22Rv1 (cell line): Measurements from ENCODE around the gene CNTNAP2.

ENCODE experiments used
- ZFX ChIP-seq: fragments of 450-650 bp; IDR thresholded peaks from 2 replicates; pipeline ENCODE4 v1.6.1; 2017; ENCODE audit warnings: antibody characterized with exemption, borderline replicate concordance
- TF ChIP-seq, protein P1 (sequence below): fragments of 450-650 bp; IDR thresholded peaks from 2 replicates; pipeline ENCODE4 v1.5.1; 2017; ENCODE audit warnings: mild to moderate bottlenecking

DNA sequence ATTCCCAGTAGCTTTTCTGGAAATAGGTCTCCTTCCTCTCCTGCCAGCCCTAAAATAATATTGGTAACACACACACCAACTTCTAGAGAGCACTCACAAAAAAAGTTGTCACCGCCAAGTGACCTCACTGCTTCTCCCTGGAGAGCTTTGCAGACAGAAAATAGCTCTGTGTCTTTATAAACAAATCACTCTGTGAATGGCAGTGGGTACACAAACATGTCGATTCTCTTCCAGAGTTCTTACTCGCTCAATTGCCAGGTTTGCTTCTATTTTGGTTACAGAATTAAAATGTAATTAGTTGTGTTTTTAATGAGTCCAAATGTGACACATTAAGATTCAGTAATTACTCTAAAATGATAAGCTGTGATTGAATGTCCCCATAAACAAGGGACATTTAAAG is 1824.8 kb downstream of the CNTNAP2 start:
- TF ChIP-seq, protein P1, sequence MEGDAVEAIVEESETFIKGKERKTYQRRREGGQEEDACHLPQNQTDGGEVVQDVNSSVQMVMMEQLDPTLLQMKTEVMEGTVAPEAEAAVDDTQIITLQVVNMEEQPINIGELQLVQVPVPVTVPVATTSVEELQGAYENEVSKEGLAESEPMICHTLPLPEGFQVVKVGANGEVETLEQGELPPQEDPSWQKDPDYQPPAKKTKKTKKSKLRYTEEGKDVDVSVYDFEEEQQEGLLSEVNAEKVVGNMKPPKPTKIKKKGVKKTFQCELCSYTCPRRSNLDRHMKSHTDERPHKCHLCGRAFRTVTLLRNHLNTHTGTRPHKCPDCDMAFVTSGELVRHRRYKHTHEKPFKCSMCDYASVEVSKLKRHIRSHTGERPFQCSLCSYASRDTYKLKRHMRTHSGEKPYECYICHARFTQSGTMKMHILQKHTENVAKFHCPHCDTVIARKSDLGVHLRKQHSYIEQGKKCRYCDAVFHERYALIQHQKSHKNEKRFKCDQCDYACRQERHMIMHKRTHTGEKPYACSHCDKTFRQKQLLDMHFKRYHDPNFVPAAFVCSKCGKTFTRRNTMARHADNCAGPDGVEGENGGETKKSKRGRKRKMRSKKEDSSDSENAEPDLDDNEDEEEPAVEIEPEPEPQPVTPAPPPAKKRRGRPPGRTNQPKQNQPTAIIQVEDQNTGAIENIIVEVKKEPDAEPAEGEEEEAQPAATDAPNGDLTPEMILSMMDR: no peak
- TF ChIP-seq ZFX: no peak
